IPS-18c (cell line): ENCODE results near the gene ARID5B.
A peak's percentile ranks its signal among the peaks of the same experiment; 100 is the strongest.

Experiments used
- H3K4me3 ChIP-seq: 2 replicates; pipeline ENCODE4 v1.7.0; 2013; ENCODE audit warnings: low read depth, mild to moderate bottlenecking, low read length, moderate library complexity; ENCODE audit not compliant: insufficient read depth
- H3K9me3 ChIP-seq: one replicate; pipeline ENCODE4 v1.6.1; 2013; ENCODE audit warnings: mild to moderate bottlenecking, low read length, moderate library complexity; ENCODE audit not compliant: control insufficient read depth, insufficient read depth

Gene ARID5B

GRCh38 chr10:61899069-61899531 is 2.4 kb upstream of the ARID5B start:
- H3K4me3 ChIP-seq = no peak overlapping the region
- H3K9me3 ChIP-seq = no peaks in the 10 kb centered on the region

GRCh38 chr10:61899663-61899996 is 1.9 kb upstream of the ARID5B start:
- Histone ChIP-seq H3K4me3 (no peak overlapping the region), H3K9me3 (no peaks in the 10 kb centered on the region)

- H3K9me3 ChIP-seq = no peaks in the 10 kb centered on the region
- H3K4me3 ChIP-seq = peak overlapping the region; percentile 50
These were observed 1.3 kb upstream of the ARID5B start for GRCh38 chr10:61899997-61900828.

- Histone ChIP-seq H3K4me3 (peak overlapping the region; percentile 79), H3K9me3 (no peaks in the 10 kb centered on the region)
These were observed 438 bp downstream of the ARID5B start for GRCh38 chr10:61901829-61902444.

GRCh38 chr10:61902445-61903220 is 1.1 kb downstream of the ARID5B start:
- H3K4me3 ChIP-seq = peak overlapping the region; percentile 79
- no peaks in the 10 kb centered on the region for H3K9me3 ChIP-seq

GRCh38 chr10:61903221-61903927 is 1.9 kb downstream of the ARID5B start:
- Histone ChIP-seq H3K4me3 (peak overlapping the region; percentile 79), H3K9me3 (no peaks in the 10 kb centered on the region)

- peak overlapping the region; percentile 79; the same call in 1 of the 2 replicates for H3K4me3 ChIP-seq
- no peaks in the 10 kb centered on the region for H3K9me3 ChIP-seq
These were observed 2.4 kb downstream of the ARID5B start for GRCh38 chr10:61903928-61904344.

- H3K9me3 ChIP-seq = no peaks in the 10 kb centered on the region
- no peak overlapping the region for H3K4me3 ChIP-seq
These were observed 3.5 kb downstream of the ARID5B start for GRCh38 chr10:61904733-61905725.

- Histone ChIP-seq H3K4me3 (no peak overlapping the region), H3K9me3 (no peaks in the 10 kb centered on the region)
These were observed 4.5 kb downstream of the ARID5B start for GRCh38 chr10:61905837-61906561.

- H3K4me3 ChIP-seq = no peak overlapping the region
- H3K9me3 ChIP-seq = no peaks in the 10 kb centered on the region
These were observed 5.0 kb downstream of the ARID5B start for GRCh38 chr10:61906562-61906901.

- Histone ChIP-seq H3K4me3 (no peak overlapping the region), H3K9me3 (no peaks in the 10 kb centered on the region)
These were observed 5.5 kb downstream of the ARID5B start for GRCh38 chr10:61907011-61907410.

- Histone ChIP-seq H3K4me3 (no peak overlapping the region), H3K9me3 (no peaks in the 10 kb centered on the region)
These were observed 6.1 kb downstream of the ARID5B start for GRCh38 chr10:61907587-61907986.

GRCh38 chr10:61910226-61910805 is 8.8 kb downstream of the ARID5B start:
- Histone ChIP-seq H3K4me3 (no peak overlapping the region), H3K9me3 (no peaks in the 10 kb centered on the region)

- H3K9me3 ChIP-seq = no peaks in the 10 kb centered on the region
These were observed 9.4 kb downstream of the ARID5B start for GRCh38 chr10:61910894-61911293.

GRCh38 chr10:61911425-61911824 is 9.9 kb downstream of the ARID5B start:
- no peak overlapping the region for H3K4me3 ChIP-seq
- no peaks in the 10 kb centered on the region for H3K9me3 ChIP-seq

More at GRCh38 chr10:61910894-61911293, 9.4 kb downstream of the ARID5B start:
- H3K4me3 ChIP-seq = no peak overlapping the region
